Hepatocyte (in vitro differentiated cells): ENCODE data around the gene STK40. TPM values are rescaled to one million over a fixed set of nuclear protein-coding genes. Genes with fewer than 3 reads are reported as not detected.

Experiments used
- DNase-seq: peaks from one replicate; pipeline ENCODE4 v3.0.0-alpha.2; 2016; ENCODE audit warnings: low spot score
- H2AFZ ChIP-seq: fragments of 200-600 bp; sonication (generic); 2 replicates; pipeline ENCODE4 v1.6.0; 2016; ENCODE audit warnings: antibody characterized with exemption, mild to moderate bottlenecking
- H3K27ac ChIP-seq: fragments of 200-600 bp; sonication (generic); 2 replicates; pipeline ENCODE4 v1.5.1; 2016; ENCODE audit warnings: mild to moderate bottlenecking
- H3K27me3 ChIP-seq: fragments of 200-600 bp; sonication (generic); 2 replicates; pipeline ENCODE4 v1.6.1; 2016
- H3K36me3 ChIP-seq: fragments of 200-600 bp; sonication (generic); replicated peaks from 2 replicates; pipeline ENCODE4 v1.5.1; 2016; ENCODE audit warnings: low read depth; ENCODE audit not compliant: insufficient read depth
- H3K4me1 ChIP-seq: fragments of 200-600 bp; sonication (generic); 2 replicates; pipeline ENCODE4 v1.5.1; 2016; ENCODE audit warnings: mild to moderate bottlenecking, moderate library complexity; ENCODE audit not compliant: insufficient read depth
- H3K4me2 ChIP-seq: fragments of 200-600 bp; sonication (generic); 2 replicates; pipeline ENCODE4 v1.6.0; 2016
- H3K4me3 ChIP-seq: fragments of 200-600 bp; sonication (generic); 2 replicates; pipeline ENCODE4 v1.5.1; 2016; ENCODE audit warnings: mild to moderate bottlenecking
- H3K79me2 ChIP-seq: fragments of 200-600 bp; sonication (generic); 2 replicates; pipeline ENCODE4 v1.6.0; 2017; ENCODE audit warnings: mild to moderate bottlenecking
- H3K9me2 ChIP-seq: fragments of 200-600 bp; sonication (generic); replicated peaks from 2 replicates; pipeline ENCODE4 v1.6.0; 2017; ENCODE audit warnings: mild to moderate bottlenecking; ENCODE audit not compliant: insufficient read depth
- H3K9me3 ChIP-seq: fragments of 200-600 bp; sonication (generic); 2 replicates; pipeline ENCODE4 v1.5.1; 2016; ENCODE audit warnings: low read depth, mild to moderate bottlenecking
- H4K20me1 ChIP-seq: fragments of 200-600 bp; sonication (generic); 2 replicates; pipeline ENCODE4 v1.6.0; 2016; ENCODE audit warnings: mild to moderate bottlenecking; ENCODE audit not compliant: insufficient read depth, poor library complexity, severe bottlenecking
- CTCF ChIP-seq: fragments of 200-600 bp; sonication (generic); IDR thresholded peaks from 2 replicates; pipeline ENCODE4 v1.5.1; 2016; ENCODE audit warnings: antibody characterized with exemption, mild to moderate bottlenecking; ENCODE audit not compliant: poor library complexity
- EZH2 ChIP-seq: fragments of 200-600 bp; sonication (generic); IDR thresholded peaks from 2 replicates; pipeline ENCODE4 v1.6.1; 2016; ENCODE audit warnings: antibody characterized with exemption, mild to moderate bottlenecking, borderline replicate concordance
- EZH2phosphoT487 ChIP-seq: fragments of 200-600 bp; sonication (generic); IDR thresholded peaks from one replicate; pipeline ENCODE4 v1.6.1; 2018; ENCODE audit warnings: antibody characterized with exemption, mild to moderate bottlenecking, low read depth, moderate library complexity; ENCODE audit not compliant: unreplicated experiment, severe bottlenecking
- WGBS: methylation state at CpG from one replicate; pipeline ENCODE4 v1.1.6; 2016; ENCODE audit warnings: low lambda C conversion rate; ENCODE audit errors: missing lambda C conversion rate; 5-methylcytosine and 5-hydroxymethylcytosine counted together
- polyA plus RNA-seq: library from polyadenylated mRNA; unstranded; fragments of >200 nt; fragmentation: Nextera tagmentation; extraction: Ambion mirVana; gene quantifications from 2 replicates; pipeline ENCODE4 v1.2.1, GENCODE V29; 2016
- total RNA-seq: library from RNA; depleted of rRNA; stranded (reverse); fragments of >200 nt; gene quantifications from 2 replicates; pipeline ENCODE4 v1.2.3, GENCODE V29; 2014

STK40 gene
- total and polyA plus RNA-seq, 2 experiments from 2014 or later = 30.7 to 56.3 TPM

- no peaks in the 10 kb centered on the region for H3K27me3 ChIP-seq
- TF ChIP-seq EZH2phosphoT487 = no peak
- TF ChIP-seq EZH2 = no peak
- TF ChIP-seq CTCF = no peak
- peak overlapping the region; percentile 18 for H3K4me3 ChIP-seq
- peak; percentile 98 for DNase-seq
- H2AFZ ChIP-seq = peak overlapping the region; percentile 4
- H3K4me1 ChIP-seq = peaks cover 14% of the 10 kb centered on the region
- no peaks in the 10 kb centered on the region for H3K9me2 ChIP-seq
- H3K27ac ChIP-seq = peak overlapping the region; percentile 96
- peak overlapping the region; percentile 76 for H3K4me2 ChIP-seq
- WGBS = 6% methylated on average over 14 of the region's 14 CpGs
- H3K79me2 ChIP-seq = peaks cover 39% of the 10 kb centered on the region
- H3K36me3 ChIP-seq = no peaks in the 10 kb centered on the region
- H3K9me3 ChIP-seq = no peaks in the 10 kb centered on the region
- H4K20me1 ChIP-seq = peaks cover 31% of the 10 kb centered on the region
Observed at GRCh38 chr1:36386265-36387140, 779 bp upstream of the STK40 start.

GRCh38 chr1:36384542-36385409 lies 948 bp downstream of the STK40 start:
- peak; percentile 87 for DNase-seq
- Histone ChIP-seq H3K4me3 (peak overlapping the region; percentile 63), H3K36me3 (no peaks in the 10 kb centered on the region), H3K4me2 (peak overlapping the region; percentile 86), H3K79me2 (peaks cover 56% of the 10 kb centered on the region), H3K27me3 (no peaks in the 10 kb centered on the region), H3K9me2 (no peaks in the 10 kb centered on the region), H4K20me1 (peaks cover 48% of the 10 kb centered on the region), H2AFZ (no peak overlapping the region), H3K27ac (peak overlapping the region; percentile 97), H3K9me3 (no peaks in the 10 kb centered on the region), H3K4me1 (peaks cover 24% of the 10 kb centered on the region)
- WGBS = 3% methylated on average over 25 of the region's 25 CpGs
- no peak for TF ChIP-seq CTCF
- no peak for TF ChIP-seq EZH2
- TF ChIP-seq EZH2phosphoT487 = no peak

- no peak overlapping the region for H2AFZ ChIP-seq
- peaks cover 70% of the 10 kb centered on the region for H3K79me2 ChIP-seq
- no peaks in the 10 kb centered on the region for H3K9me3 ChIP-seq
- peaks cover 54% of the 10 kb centered on the region for H4K20me1 ChIP-seq
- no peaks in the 10 kb centered on the region for H3K27me3 ChIP-seq
- WGBS = 94% methylated on average over 4 of the region's 4 CpGs
- H3K4me2 ChIP-seq = peak overlapping the region; percentile 86
- no peaks in the 10 kb centered on the region for H3K36me3 ChIP-seq
- H3K27ac ChIP-seq = no peak overlapping the region
- H3K9me2 ChIP-seq = no peaks in the 10 kb centered on the region
- H3K4me3 ChIP-seq = no peak overlapping the region
- DNase-seq = no peak
- TF ChIP-seq CTCF = no peak
- no peak for TF ChIP-seq EZH2
- TF ChIP-seq EZH2phosphoT487 = no peak
- peaks cover 26% of the 10 kb centered on the region for H3K4me1 ChIP-seq
Observed at GRCh38 chr1:36383240-36383639, 2.5 kb downstream of the STK40 start.
